ENCODE data around the gene SCLT1. TPM values are rescaled to one million over a fixed set of nuclear protein-coding genes. Genes with fewer than 3 reads are reported as not detected.

Gene SCLT1
- polyA plus RNA-seq, 3 donors = 14.8 to 20.1 (median 17.9) TPM

- peaks cover 2 to 8% (median 3%) of the 10 kb centered on the region in 7 donors for H3K9me3 Mint-ChIP-seq
- peak overlapping the region in 5 of 7 donors; percentile 37 to 91 (median 74) for H3K27ac Mint-ChIP-seq
- H3K4me3 Mint-ChIP-seq = peak overlapping the region in 1 of 2 donors; percentile 52
- no peak for TF ChIP-seq CTCF (IDR thresholded peaks at IDR 0.05)
- peaks cover 11% of the 10 kb centered on the region for H3K4me1 Mint-ChIP-seq
- H3K36me3 Mint-ChIP-seq = peaks cover 31 to 38% of the 10 kb centered on the region in 2 donors
- H3K27me3 Mint-ChIP-seq (ENCODE audit: low read depth in 3 of 3) = peaks cover 0 to 1% (median 0%) of the 10 kb centered on the region in 3 donors
- Histone ChIP-seq H2AFZ (ENCODE audit: insufficient read depth, low read depth, low read length, poor library complexity, severe bottlenecking) (peak overlapping the region; percentile 39), H3K4me3 (replicated peaks in 1 of 3; ENCODE audit: low read depth in 2 of 3, low read length in 3 of 3) (no peak overlapping the region), H4K20me1 (ENCODE audit: insufficient read depth, low read length) (no peaks in the 10 kb centered on the region), H3K79me2 (ENCODE audit: insufficient read depth, low read length) (no peaks in the 10 kb centered on the region), H3K27me3 (ENCODE audit: control insufficient read depth in 2 of 2, insufficient read depth in 2 of 2, low read length in 2 of 2) (no peaks in the 10 kb centered on the region), H3K9me3 (replicated peaks in 1 of 2; ENCODE audit: control insufficient read depth in 1 of 2, insufficient read depth in 1 of 2, low read length in 2 of 2) (no peaks in the 10 kb centered on the region), H3K4me1 (ENCODE audit: control insufficient read depth in 1 of 2, insufficient read depth in 2 of 2, low read length in 2 of 2) (peaks cover 3 to 7% of the 10 kb centered on the region in 2 donors), H3K36me3 (replicated peaks in 1 of 2; ENCODE audit: control insufficient read depth in 1 of 2, insufficient read depth in 2 of 2, low read length in 2 of 2) (peaks cover 8 to 10% of the 10 kb centered on the region in 2 donors), H3K9ac (ENCODE audit: insufficient read depth, low read length, poor library complexity, severe bottlenecking) (no peak overlapping the region), H3K4me2 (replicated peaks; ENCODE audit: extremely low read depth, low read length, poor library complexity, severe bottlenecking) (no peak overlapping the region), H3K27ac (ENCODE audit: low read depth in 1 of 2, low read length in 2 of 2) (peak overlapping the region; percentile 23 to 57)
- 89% methylated on average over 4 of the region's 5 CpGs for WGBS (ENCODE audit: insufficient coverage)
- no peak for DNase-seq
- intact Hi-C loops (cut with micrococcal nuclease) = no loop called here
Measured at GRCh38 chr4:128924951-128925350, 168.4 kb downstream of the SCLT1 start.

DNA sequence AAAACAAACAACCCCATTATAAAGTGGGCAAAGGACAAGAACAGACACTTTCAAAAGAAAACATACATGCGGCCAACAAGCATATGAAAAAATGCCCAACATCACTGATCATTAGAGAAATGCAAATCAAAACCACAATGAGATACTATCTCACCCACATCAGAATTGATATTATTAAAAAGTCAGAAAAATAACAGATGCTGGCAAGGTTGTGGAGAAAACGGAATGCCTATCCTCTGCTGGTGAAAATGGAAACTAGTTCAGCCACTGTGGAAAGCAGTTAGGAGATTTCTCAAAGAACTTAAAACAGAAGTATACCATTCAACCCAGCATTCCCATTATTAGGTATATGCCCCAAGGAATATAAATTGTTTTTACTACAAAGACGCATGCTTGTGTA, 171.4 kb downstream of the SCLT1 start:
- no peak overlapping the region for H3K4me2 ChIP-seq (replicated peaks; ENCODE audit: extremely low read depth, low read length, poor library complexity, severe bottlenecking)
- TF ChIP-seq CTCF (IDR thresholded peaks at IDR 0.05) = no peak
- intact Hi-C loops (cut with micrococcal nuclease) = no loop called here
- H3K9me3 Mint-ChIP-seq = peaks cover 2 to 8% (median 3%) of the 10 kb centered on the region in 7 donors
- no peaks in the 10 kb centered on the region for H4K20me1 ChIP-seq (ENCODE audit: insufficient read depth, low read length)
- H3K4me3 ChIP-seq (replicated peaks in 1 of 3; ENCODE audit: low read depth in 2 of 3, low read length in 3 of 3) = no peak overlapping the region
- H3K27me3 ChIP-seq (ENCODE audit: control insufficient read depth in 2 of 2, insufficient read depth in 2 of 2, low read length in 2 of 2) = no peaks in the 10 kb centered on the region
- no peak overlapping the region for H2AFZ ChIP-seq (ENCODE audit: insufficient read depth, low read depth, low read length, poor library complexity, severe bottlenecking)
- H3K4me1 ChIP-seq (ENCODE audit: control insufficient read depth in 1 of 2, insufficient read depth in 2 of 2, low read length in 2 of 2) = peaks cover 18 to 24% of the 10 kb centered on the region in 2 donors
- DNase-seq = no peak
- peaks cover 34 to 36% of the 10 kb centered on the region in 2 donors for H3K36me3 Mint-ChIP-seq
- no peak overlapping the region for H3K27ac ChIP-seq (ENCODE audit: low read depth in 1 of 2, low read length in 2 of 2)
- H3K27me3 Mint-ChIP-seq (ENCODE audit: low read depth in 3 of 3) = peaks cover 0 to 1% (median 0%) of the 10 kb centered on the region in 3 donors
- WGBS (ENCODE audit: insufficient coverage) = no CpG with 5 or more reads among the region's 3 CpGs
- peaks cover 6 to 8% of the 10 kb centered on the region in 2 donors for H3K36me3 ChIP-seq (replicated peaks in 1 of 2; ENCODE audit: control insufficient read depth in 1 of 2, insufficient read depth in 2 of 2, low read length in 2 of 2)
- peaks cover 31% of the 10 kb centered on the region for H3K4me1 Mint-ChIP-seq
- H3K27ac Mint-ChIP-seq = no peak overlapping the region
- no peak overlapping the region for H3K9ac ChIP-seq (ENCODE audit: insufficient read depth, low read length, poor library complexity, severe bottlenecking)
- no peak overlapping the region for H3K4me3 Mint-ChIP-seq
- H3K9me3 ChIP-seq (replicated peaks in 1 of 2; ENCODE audit: control insufficient read depth in 1 of 2, insufficient read depth in 1 of 2, low read length in 2 of 2) = no peaks in the 10 kb centered on the region
- H3K79me2 ChIP-seq (ENCODE audit: insufficient read depth, low read length) = no peaks in the 10 kb centered on the region
